Measurements from ENCODE around the gene GREM1.

Gene GREM1

GRCh38 chr15:32692286-32692685 is 25.5 kb upstream of the GREM1 start:
- DNase-seq (ENCODE audit: low spot score) = no peak
- in situ Hi-C loops (cut with MboI; ENCODE audit: low pct_unique_long_range_greater_than_20kb, low sequenced_read_pairs, unreplicated experiment) = no loop called here
- TF ChIP-seq CTCF (IDR thresholded peaks at IDR 0.05; ENCODE audit: extremely low read depth, insufficient read depth, missing control alignments) = no peak

- no peak for DNase-seq (ENCODE audit: low spot score)
- no peak for TF ChIP-seq CTCF (IDR thresholded peaks at IDR 0.05; ENCODE audit: extremely low read depth, insufficient read depth, missing control alignments)
- in situ Hi-C loops (cut with MboI; ENCODE audit: low pct_unique_long_range_greater_than_20kb, low sequenced_read_pairs, unreplicated experiment) = no loop called here
These were observed 23.4 kb upstream of the GREM1 start for GRCh38 chr15:32694222-32694983.

GRCh38 chr15:32698773-32699390 is 18.9 kb upstream of the GREM1 start:
- TF ChIP-seq CTCF (IDR thresholded peaks at IDR 0.05; ENCODE audit: extremely low read depth, insufficient read depth, missing control alignments) = no peak
- in situ Hi-C loops (cut with MboI; ENCODE audit: low pct_unique_long_range_greater_than_20kb, low sequenced_read_pairs, unreplicated experiment) = no loop called here
- no peak for DNase-seq (ENCODE audit: low spot score)

GRCh38 chr15:32700501-32701150 is 17.2 kb upstream of the GREM1 start:
- DNase-seq (ENCODE audit: low spot score) = no peak
- TF ChIP-seq CTCF (IDR thresholded peaks at IDR 0.05; ENCODE audit: extremely low read depth, insufficient read depth, missing control alignments) = no peak
- in situ Hi-C loops (cut with MboI; ENCODE audit: low pct_unique_long_range_greater_than_20kb, low sequenced_read_pairs, unreplicated experiment) = no loop called here

GRCh38 chr15:32701863-32702262 is 15.9 kb upstream of the GREM1 start:
- DNase-seq (ENCODE audit: low spot score) = no peak
- in situ Hi-C loops (cut with MboI; ENCODE audit: low pct_unique_long_range_greater_than_20kb, low sequenced_read_pairs, unreplicated experiment) = no loop called here
- no peak for TF ChIP-seq CTCF (IDR thresholded peaks at IDR 0.05; ENCODE audit: extremely low read depth, insufficient read depth, missing control alignments)

GRCh38 chr15:32704395-32704981 is 13.3 kb upstream of the GREM1 start:
- TF ChIP-seq CTCF (IDR thresholded peaks at IDR 0.05; ENCODE audit: extremely low read depth, insufficient read depth, missing control alignments) = no peak
- in situ Hi-C loops (cut with MboI; ENCODE audit: low pct_unique_long_range_greater_than_20kb, low sequenced_read_pairs, unreplicated experiment) = no loop called here
- DNase-seq (ENCODE audit: low spot score) = no peak
